GM08714 (cell line): ENCODE measurements around the gene CXorf66.
A peak's percentile ranks its signal among the peaks of the same experiment; 100 is the strongest.
"Not testable (repeated sequence)": the region's sequence is repeated elsewhere in the genome, so short reads cannot be mapped to it uniquely, and the experiment has no call there.

Experiments
- H3K4me3 ChIP-seq: fragments of 200-500 bp; sonication (Bioruptor generic); 2 replicates; pipeline ENCODE4 v1.5.1; 2014; ENCODE audit warnings: mild to moderate bottlenecking, low read length, inconsistent platforms
- ZNF274 ChIP-seq: IDR thresholded peaks from 2 replicates; pipeline ENCODE4 v1.6.1; 2012; ENCODE audit warnings: mild to moderate bottlenecking, low read depth, low read length

CXorf66 gene

GRCh38 chrX:139932901-139933796, 32.2 kb downstream of the CXorf66 start, which contains the start of gene ATP11C:
ATP11C (minus strand) TSS chrX:139933053; CDS start chrX:139932042, 1,011 bp downstream.
- peak within 1 kb of the TSS; percentile 73 for H3K4me3 ChIP-seq
- no peak for TF ChIP-seq ZNF274

GRCh38 chrX:139932073-139932900, 33.0 kb downstream of the CXorf66 start:
- H3K4me3 ChIP-seq, result peak overlapping the region; percentile 73

GRCh38 chrX:139931646-139932072, 33.7 kb downstream of the CXorf66 start:
- peak overlapping the region; percentile 73 for H3K4me3 ChIP-seq
- TF ChIP-seq ZNF274, result no peak

More at GRCh38 chrX:139932073-139932900, 33.0 kb downstream of the CXorf66 start:
- no peak for TF ChIP-seq ZNF274

GRCh38 chrX:139930916-139931645, 34.2 kb downstream of the CXorf66 start:
- no peak for TF ChIP-seq ZNF274
- peak overlapping the region; percentile 73 for H3K4me3 ChIP-seq

- H3K4me3 ChIP-seq, result peak overlapping the region; percentile 73; the same call in 1 of the 2 replicates
- no peak for TF ChIP-seq ZNF274
Measured at GRCh38 chrX:139930401-139930800, 34.9 kb downstream of the CXorf66 start.

GRCh38 chrX:139929876-139930275, 35.4 kb downstream of the CXorf66 start:
- H3K4me3 ChIP-seq, result peak overlapping the region; percentile 24; the same call in 1 of the 2 replicates
- TF ChIP-seq ZNF274, result no peak

GRCh38 chrX:139924696-139925095, 40.6 kb downstream of the CXorf66 start:
- no peak for TF ChIP-seq ZNF274

GRCh38 chrX:139924069-139924695, 41.1 kb downstream of the CXorf66 start:
- no peak overlapping the region for H3K4me3 ChIP-seq
- no peak for TF ChIP-seq ZNF274

More at GRCh38 chrX:139924696-139925095, 40.6 kb downstream of the CXorf66 start:
- H3K4me3 ChIP-seq, result no peak overlapping the region

GRCh38 chrX:139921142-139921541, 44.2 kb downstream of the CXorf66 start:
- not testable (repeated sequence) for H3K4me3 ChIP-seq

GRCh38 chrX:139920316-139920715, 45.0 kb downstream of the CXorf66 start:
- H3K4me3 ChIP-seq, result no peak overlapping the region
- no peak for TF ChIP-seq ZNF274

GRCh38 chrX:139914421-139914820, 50.9 kb downstream of the CXorf66 start:
- no peak overlapping the region for H3K4me3 ChIP-seq
- TF ChIP-seq ZNF274, result no peak

- no peak overlapping the region for H3K4me3 ChIP-seq
- no peak for TF ChIP-seq ZNF274
Measured at GRCh38 chrX:139909712-139910111, 55.6 kb downstream of the CXorf66 start.

GRCh38 chrX:139907078-139907477, 58.2 kb downstream of the CXorf66 start:
- TF ChIP-seq ZNF274, result no peak
- H3K4me3 ChIP-seq, result no peak overlapping the region
